Endometrium (tissue), 2 donors: ENCODE data around the gene LIN7A.
"Not testable (repeated sequence)": the region's sequence is repeated elsewhere in the genome, so short reads cannot be mapped to it uniquely, and the experiment has no call there.

Experiments used
- FAIRE-seq: peaks from 2 replicates; lab custom pipeline; 2012; peaks lifted over from hg19 to GRCh38; lab: Jason Lieb, UNC
- donor health status: control.
- donor health status: control.

The LIN7A gene

DNA sequence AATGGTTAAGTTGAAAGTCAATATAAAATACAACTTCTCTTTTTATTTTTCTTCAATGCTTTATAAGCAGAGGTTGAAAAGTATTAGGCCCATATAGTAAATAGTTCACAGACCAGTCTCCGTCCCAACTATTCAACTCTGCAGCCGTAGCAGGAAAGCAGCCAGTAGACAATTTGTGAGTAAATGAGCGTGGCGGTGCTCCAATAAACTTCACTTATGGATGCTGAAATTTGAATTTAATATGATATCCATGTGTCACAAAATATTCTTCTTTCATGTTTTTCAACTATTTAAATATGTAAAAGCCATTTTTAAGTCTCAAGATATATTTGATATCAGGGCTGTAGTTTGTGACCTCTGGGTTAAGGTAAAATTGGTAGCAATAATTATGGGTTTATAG lies 17.7 kb downstream of the LIN7A start:
- no peak for FAIRE-seq

DNA sequence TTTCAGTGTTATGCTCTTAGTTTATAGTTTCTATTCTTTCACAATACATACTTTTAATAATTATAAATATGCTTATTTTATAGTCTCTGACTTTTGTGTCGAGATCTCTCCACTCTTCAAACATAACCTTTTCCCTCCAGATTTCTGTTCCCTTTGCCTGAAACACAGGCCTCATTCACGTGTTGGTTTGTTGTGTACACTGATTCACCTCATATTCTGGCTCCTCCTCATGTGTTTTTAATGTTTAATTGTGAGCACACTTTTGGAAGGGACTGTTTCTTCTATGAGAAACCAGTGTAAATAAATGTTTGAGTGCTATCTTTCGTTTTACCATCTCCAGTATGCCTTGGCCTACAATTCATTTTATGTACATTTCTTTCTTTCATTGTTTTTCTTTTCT lies 20.1 kb downstream of the LIN7A start:
- FAIRE-seq: no peak

GRCh38 chr12:80912901-80913770 lies 24.6 kb downstream of the LIN7A start:
- FAIRE-seq: no peak

- FAIRE-seq: no peak
Observed at GRCh38 chr12:80909370-80909769, 28.4 kb downstream of the LIN7A start.

DNA sequence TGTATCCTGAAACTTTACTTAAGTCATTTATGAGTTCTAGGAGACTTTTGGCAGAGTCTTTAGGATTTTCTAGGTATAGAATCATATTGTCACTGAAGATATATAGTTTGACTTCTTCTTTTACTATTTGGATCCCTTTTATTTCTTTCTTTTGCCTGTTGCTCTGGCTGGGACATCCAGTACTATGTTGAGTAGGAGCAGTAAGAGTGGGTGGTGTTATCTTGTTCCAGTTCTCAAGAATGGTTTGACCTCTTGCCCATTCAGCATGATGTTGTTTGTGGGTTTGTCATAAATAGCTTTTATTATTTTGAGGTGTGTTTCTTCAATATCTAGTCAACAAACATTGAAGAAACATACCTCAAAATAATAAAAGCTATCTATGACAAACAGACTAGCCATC lies 35.0 kb downstream of the LIN7A start:
- no peak for FAIRE-seq

GRCh38 chr12:80901661-80902060 lies 36.1 kb downstream of the LIN7A start:
- no peak for FAIRE-seq

GRCh38 chr12:80895240-80895639 lies 42.5 kb downstream of the LIN7A start:
- no peak for FAIRE-seq

- FAIRE-seq: no peak
Observed at GRCh38 chr12:80894179-80894578, 43.6 kb downstream of the LIN7A start.

- FAIRE-seq: no peak
Observed at GRCh38 chr12:80892597-80893445, 44.9 kb downstream of the LIN7A start.

GRCh38 chr12:80884651-80885050 lies 53.1 kb downstream of the LIN7A start:
- FAIRE-seq: no peak

GRCh38 chr12:80881106-80881505 lies 56.6 kb downstream of the LIN7A start:
- FAIRE-seq: no peak

- not testable (repeated sequence) for FAIRE-seq
Observed at GRCh38 chr12:80878452-80878851, 59.3 kb downstream of the LIN7A start.

DNA sequence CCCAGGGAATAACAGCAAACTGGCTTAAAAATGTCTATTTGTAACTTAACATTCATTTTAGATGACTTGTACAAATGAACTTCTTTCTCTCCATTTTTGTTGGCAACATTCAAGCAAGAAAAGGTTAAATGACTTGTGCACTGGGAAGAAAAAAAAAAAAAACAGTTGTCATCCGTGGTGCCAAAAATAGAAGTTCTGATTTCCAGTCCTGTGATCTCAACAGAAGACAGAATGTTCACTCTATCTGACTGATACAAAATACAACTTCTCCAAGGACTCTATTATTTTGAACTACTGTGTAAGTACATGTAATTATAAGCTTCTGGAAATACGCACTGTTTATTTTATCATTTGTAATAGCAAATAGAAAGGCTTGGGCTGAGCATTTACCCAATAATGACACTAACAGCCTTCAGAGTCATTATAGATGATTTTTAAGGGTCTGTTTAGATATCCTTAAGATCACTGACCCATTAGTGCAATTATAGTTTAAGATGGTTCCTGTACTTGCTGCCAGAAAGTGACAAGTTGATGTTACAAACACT lies 59.9 kb downstream of the LIN7A start:
- no peak for FAIRE-seq

GRCh38 chr12:80872053-80872452 lies 65.7 kb downstream of the LIN7A start:
- no peak for FAIRE-seq

DNA sequence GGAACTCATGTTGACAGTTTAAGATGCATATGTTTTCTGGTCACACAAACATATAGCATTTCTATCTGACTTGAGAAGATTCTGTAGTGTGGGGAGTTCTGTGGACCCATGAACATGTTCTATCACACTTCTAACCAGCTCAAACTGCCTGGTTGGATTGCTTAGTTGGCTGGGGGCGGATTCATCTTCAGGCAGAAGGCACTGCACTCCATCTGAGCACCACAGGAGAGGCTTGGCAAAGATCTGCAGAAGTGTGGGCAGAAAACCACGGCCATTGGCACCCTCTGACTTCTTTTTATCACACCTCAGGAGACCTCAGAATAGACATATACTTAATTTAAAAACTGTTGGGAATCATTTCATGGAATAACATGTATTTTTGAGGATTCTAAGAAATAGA lies 68.5 kb downstream of the LIN7A start:
- no peak for FAIRE-seq

DNA sequence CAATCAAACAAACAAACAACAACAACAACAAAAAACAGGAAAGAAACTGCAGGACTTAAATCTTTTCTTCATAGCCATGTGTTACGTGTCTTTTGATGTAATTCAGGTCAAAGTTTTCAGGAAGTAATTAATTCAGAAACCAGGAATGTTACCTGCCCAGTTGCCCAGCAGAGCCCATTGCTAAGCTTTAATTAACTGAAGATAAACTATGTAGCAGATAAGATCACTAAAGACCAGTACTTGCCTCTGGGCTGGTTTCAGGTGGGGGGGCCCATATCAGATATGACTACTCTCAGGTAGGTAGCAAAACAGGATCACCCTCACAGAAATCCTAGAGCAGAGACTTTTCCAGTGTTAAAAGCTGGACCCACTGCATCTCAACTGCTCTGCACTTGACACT lies 69.2 kb downstream of the LIN7A start:
- no peak for FAIRE-seq

GRCh38 chr12:80867941-80868340 lies 69.8 kb downstream of the LIN7A start:
- no peak for FAIRE-seq

- FAIRE-seq: peak; percentile 96
Observed at GRCh38 chr12:80864046-80864735, 73.5 kb downstream of the LIN7A start.

GRCh38 chr12:80862531-80862930 lies 75.2 kb downstream of the LIN7A start:
- FAIRE-seq: no peak

- FAIRE-seq: no peak
Observed at GRCh38 chr12:80861641-80862378, 75.9 kb downstream of the LIN7A start.

DNA sequence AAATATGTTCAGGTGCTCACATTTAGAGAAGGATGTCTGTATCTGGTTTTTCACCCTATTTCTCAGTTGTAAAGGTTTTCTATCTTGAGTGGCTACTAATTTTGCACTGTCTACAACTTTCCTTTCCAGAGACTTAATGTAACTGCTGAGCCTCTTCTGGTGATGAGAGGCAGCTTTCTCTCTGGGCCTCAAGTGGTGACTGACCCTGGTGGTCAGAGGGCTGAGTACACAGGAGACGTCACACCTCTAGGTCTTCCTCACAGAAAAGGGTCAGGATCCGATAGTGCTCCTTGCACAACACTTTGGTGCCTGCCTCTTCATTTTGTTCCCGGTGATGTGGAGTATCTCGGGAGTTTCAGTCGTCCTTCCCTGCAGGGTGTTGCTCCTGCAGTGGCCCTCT lies 76.8 kb downstream of the LIN7A start:
- no peak for FAIRE-seq

- FAIRE-seq: no peak
Observed at GRCh38 chr12:80860206-80860605, 77.5 kb downstream of the LIN7A start.
